OCI-LY3 (cell line): ENCODE data around the gene SENP5.

ENCODE experiments used
- CTCF ChIP-seq: fragments of 200-600, 300-600 bp; sonication (generic); IDR thresholded peaks from 2 replicates; pipeline ENCODE4 v1.5.1; 2014; ENCODE audit warnings: antibody characterized with exemption, low read length, low read depth
- EZH2phosphoT487 ChIP-seq: fragments of 200-600 bp; shearing (Covaris generic); IDR thresholded peaks from 2 replicates; pipeline ENCODE4 v1.6.1; 2018; ENCODE audit warnings: antibody characterized with exemption, mixed run types, low read depth

GRCh38 chr3:196968233-196969133 lies 100.8 kb downstream of the SENP5 start, which contains the start of gene PIGZ:
- TF ChIP-seq CTCF = no peak
- TF ChIP-seq EZH2phosphoT487 = no peak
